Epithelial cell of proximal tubule (primary cell): Measurements from ENCODE around the gene KITLG. TPM values are rescaled to one million over a fixed set of nuclear protein-coding genes. Genes with fewer than 3 reads are reported as not detected.
"Not testable (repeated sequence)": the region's sequence is repeated elsewhere in the genome, so short reads cannot be mapped to it uniquely, and the experiment has no call there.

ENCODE experiments used
- DNase-seq: peaks from one replicate; pipeline ENCODE4 v3.0.0-alpha.2; 2011; ENCODE audit warnings: low read depth
- H3K4me3 ChIP-seq: 2 replicates; pipeline ENCODE4 v1.5.1; 2011; ENCODE audit warnings: low read depth, mild to moderate bottlenecking, low read length
- CTCF ChIP-seq: conservative IDR thresholded peaks from 2 replicates; pipeline ENCODE4 v1.5.1; 2012; ENCODE audit warnings: low read depth, mild to moderate bottlenecking, low read length
- total RNA-seq: library from RNA; depleted of rRNA; stranded (reverse); fragments of >200 nt; gene quantifications from 2 replicates; pipeline ENCODE4 v1.2.3, GENCODE V29; 2015

KITLG gene
- 43.9 and 48.8 TPM in 2 replicates for total RNA-seq

GRCh38 chr12:88580051-88580871 lies at the start of gene KITLG:
Gene KITLG, minus strand, starts transcription at chr12:88580471. Its CDS starts 193 bp downstream, at chr12:88580278.
- H3K4me3 ChIP-seq, result peak within 1 kb of the TSS; percentile 84
- peak; percentile 36 for TF ChIP-seq CTCF
- DNase-seq, result no peak

GRCh38 chr12:88628856-88629509 lies 48.7 kb upstream of the KITLG start:
- no peak overlapping the region for H3K4me3 ChIP-seq
- no peak for TF ChIP-seq CTCF
- DNase-seq, result no peak

- not testable (repeated sequence) for DNase-seq, H3K4me3 ChIP-seq
Measured at GRCh38 chr12:88628035-88628434, 47.8 kb upstream of the KITLG start.

GRCh38 chr12:88627501-88627900 lies 47.2 kb upstream of the KITLG start:
- DNase-seq, result no peak
- TF ChIP-seq CTCF, result no peak
- H3K4me3 ChIP-seq, result no peak overlapping the region

- TF ChIP-seq CTCF, result no peak
- no peak overlapping the region for H3K4me3 ChIP-seq
- no peak for DNase-seq
Measured at GRCh38 chr12:88625356-88625755, 45.1 kb upstream of the KITLG start.

- no peak overlapping the region for H3K4me3 ChIP-seq
- no peak for TF ChIP-seq CTCF
- DNase-seq, result no peak
Measured at GRCh38 chr12:88624911-88625310, 44.6 kb upstream of the KITLG start.

- no peak for DNase-seq
- TF ChIP-seq CTCF, result no peak
- no peak overlapping the region for H3K4me3 ChIP-seq
Measured at GRCh38 chr12:88623777-88624548, 43.7 kb upstream of the KITLG start.
